M059J (cell line): ENCODE results near the gene ZNF697. TPM values are rescaled to one million over a fixed set of nuclear protein-coding genes. Genes with fewer than 3 reads are reported as not detected.
A peak's percentile ranks its signal among the peaks of the same experiment; 100 is the strongest.
"Not testable (repeated sequence)": the region's sequence is repeated elsewhere in the genome, so short reads cannot be mapped to it uniquely, and the experiment has no call there.

ENCODE experiments used
- DNase-seq: peaks from one replicate; pipeline ENCODE4 v3.0.0-alpha.2; 2012; ENCODE audit warnings: low read depth
- total RNA-seq: library from RNA; depleted of rRNA; stranded (reverse); fragments of >200 nt; shearing (Covaris generic); gene quantifications from 2 replicates; pipeline ENCODE4 v1.2.3, GENCODE V29; 2014

Gene ZNF697
- total RNA-seq, 1 experiment from 2014 or later, result 5.2 TPM

DNA sequence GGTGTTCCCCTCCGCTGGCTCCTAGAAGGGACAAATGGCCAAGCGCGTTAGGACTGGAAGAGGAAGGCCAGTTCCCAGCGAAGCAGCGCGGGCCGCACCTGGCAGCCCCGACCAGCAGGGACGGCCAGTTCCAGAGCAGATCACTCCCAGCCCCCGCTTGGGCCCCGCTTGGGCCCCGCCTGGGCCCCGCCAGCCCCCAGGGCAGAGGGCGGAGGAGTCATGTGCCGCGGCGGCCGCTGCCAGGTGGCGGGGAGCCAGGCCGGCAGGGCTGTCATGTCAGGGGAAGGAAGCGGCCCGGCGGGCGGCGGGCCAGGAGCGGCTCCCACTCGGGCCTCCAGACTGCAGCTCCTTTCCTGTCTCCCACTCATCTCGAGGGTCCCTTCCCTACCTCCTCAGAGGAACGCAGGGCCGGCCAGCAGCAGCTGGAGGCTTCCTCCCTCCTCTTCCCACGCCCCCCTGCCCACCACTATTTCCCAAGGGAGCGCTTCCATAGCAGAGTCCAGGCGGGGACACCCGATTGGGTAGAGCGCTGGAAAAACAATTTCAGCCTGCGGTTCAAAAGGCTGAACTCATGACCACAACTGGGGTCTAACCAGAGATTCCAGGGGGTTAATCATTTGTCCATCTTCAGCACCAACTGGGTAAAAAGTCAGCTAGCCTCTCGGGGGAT is 16.5 kb downstream of the ZNF697 start:
- peak; percentile 80 for DNase-seq

DNA sequence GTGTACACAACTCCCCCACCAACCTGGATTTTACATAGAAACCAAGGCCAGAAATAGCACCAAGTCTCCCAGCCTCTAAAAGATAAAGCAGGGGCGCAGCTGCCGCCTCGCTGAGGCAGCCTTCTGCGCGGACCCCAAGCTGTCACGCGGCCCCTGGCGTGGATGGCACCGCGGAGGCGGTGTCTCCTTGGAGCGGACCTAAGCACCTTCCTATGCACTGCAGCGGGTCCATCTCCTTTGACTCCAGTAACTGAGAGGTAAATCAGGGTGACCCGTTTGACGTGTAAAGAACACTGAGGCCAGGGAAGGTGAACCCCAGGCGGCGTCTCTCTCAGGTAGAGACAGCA is 17.0 kb downstream of the ZNF697 start:
- DNase-seq, result no peak

DNA sequence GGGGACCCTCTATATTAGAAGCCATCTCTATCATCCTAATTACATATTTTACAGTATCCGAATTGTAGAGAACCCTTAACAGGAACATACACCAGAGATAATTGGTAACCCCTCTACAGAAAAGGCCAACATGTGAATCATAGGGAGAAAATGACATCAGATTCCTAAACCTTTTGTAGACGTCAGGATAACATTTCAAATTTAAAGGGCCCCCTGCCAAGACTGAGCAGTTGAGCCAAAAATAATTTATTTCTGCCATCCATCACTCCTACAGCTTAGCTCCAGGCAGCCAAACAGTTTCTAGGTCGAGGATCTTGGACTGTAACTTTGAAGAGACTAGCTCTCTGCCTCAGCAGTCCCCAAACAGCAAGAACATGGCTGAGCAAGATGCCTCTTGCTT is 21.2 kb downstream of the ZNF697 start:
- DNase-seq, result peak; percentile 45

DNA sequence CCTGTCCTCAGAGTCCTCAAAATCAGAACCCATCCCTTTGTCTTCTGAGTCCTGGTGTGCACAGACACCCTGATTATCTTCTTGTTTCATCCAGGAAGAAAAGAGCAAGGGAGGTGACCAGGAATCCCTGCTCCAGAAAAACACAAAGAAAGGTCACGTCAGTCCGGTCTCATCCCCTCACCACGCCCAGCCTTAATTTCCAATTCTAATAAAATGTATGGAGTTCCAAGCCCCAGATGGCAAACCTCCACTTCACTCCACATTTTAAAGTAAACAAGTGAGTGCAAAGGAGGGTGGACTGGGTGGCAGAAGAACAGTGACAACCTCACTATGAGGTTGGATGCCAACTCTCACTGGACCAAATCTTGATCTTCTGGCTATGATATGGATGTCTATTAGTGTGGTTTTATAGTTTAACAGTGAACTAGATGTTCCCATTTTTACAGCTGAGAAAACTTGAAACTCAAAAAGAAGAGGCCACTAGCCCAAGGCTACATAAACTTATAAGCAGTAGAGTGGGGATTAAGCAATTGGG is 22.0 kb downstream of the ZNF697 start:
- no peak for DNase-seq

DNA sequence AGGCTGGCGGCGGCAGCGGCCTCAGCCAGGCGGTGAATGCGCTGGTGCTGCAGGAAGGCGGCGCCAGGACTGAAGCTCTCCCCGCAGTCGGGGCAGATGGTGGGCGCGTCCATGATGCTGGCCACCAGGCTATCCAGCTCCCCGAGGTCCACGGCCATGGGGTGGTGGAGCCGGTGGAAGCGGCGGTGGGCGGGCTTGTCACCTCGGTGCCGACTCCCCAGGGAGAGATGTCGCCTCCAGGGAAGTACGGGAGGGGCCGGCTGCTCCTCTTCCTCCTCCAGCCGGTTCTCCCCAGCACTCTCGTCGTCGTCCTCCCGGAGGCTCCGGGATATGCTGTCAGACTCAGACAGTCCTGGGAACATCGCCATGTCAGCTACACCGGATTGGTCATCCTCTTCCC is 24.4 kb downstream of the ZNF697 start:
- no peak for DNase-seq

DNA sequence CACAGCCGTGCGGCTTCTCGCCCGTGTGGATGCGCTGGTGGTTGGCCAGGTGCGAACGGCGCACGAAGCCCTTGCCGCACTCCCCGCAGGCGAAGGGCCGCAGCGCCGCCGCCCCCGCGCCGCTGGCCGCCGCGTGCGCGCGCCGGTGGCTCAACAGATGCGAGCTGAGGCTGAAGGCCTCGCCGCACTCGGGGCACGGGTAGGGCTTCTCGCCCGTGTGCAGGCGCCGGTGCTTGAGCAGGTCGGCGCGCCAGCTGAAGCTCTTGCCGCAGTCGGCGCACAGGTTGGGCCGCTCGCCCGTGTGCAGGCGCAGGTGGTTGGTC is 24.9 kb downstream of the ZNF697 start:
- no peak for DNase-seq

DNA sequence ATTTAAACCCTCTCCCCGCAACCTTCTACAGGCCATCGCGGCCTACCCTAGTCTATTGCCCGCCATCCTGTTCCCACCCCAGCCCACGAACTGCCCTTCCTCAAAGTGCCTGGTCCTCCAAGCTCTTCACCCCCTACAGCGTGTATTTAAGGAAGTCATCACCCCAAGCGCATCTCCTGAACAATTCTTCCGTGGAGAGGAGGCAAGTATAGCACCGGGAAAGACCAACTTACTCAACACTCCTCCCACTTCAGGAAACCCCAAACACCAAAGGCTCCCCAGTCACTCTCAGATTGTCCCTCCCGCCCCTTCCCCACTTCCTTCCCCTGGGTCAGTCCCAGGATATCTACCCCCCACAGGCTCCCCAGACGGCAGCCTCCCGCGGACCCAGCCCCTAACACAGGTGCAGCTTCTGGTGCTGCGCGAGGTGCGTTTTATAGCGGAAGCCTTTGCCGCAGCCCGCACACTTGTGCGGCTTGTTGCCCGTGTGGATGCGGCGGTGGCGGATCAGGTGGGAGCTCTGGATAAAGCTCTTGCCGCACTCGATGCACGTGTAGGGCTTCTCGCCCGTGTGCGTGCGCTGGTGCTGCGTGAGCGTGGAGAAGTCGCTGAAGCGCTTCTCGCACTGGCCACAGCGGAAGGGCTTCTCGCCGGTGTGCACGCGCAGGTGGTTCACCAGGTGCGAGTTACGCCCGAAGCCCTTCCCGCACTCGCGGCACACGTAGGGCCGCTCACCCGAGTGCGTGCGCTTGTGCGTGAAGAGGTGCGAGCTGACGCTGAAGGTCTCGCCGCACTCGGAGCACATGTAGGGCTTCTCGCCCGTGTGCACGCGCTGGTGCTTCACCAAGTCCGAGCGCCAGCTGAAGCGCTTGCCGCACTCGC is 25.5 kb downstream of the ZNF697 start:
- no peak for DNase-seq

DNA sequence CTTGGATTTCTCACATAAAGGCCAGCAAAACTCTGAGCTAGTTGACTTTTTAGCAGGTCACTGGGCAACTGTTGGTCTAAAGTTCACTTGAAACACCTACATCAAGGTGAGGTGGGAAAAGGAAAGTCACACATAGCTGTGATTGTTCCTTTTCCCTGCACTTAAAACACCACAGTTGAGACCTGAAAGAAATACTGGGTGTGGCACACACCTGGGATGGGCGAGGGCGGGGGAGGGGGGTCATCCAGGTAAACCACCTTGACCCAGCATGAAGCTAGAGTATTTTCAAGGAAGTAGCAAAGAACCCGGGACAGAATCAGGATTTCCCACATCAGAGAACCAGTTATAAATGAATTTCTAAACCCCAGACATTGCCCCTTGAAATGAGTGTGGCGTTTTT is 26.4 kb downstream of the ZNF697 start:
- no peak for DNase-seq

DNA sequence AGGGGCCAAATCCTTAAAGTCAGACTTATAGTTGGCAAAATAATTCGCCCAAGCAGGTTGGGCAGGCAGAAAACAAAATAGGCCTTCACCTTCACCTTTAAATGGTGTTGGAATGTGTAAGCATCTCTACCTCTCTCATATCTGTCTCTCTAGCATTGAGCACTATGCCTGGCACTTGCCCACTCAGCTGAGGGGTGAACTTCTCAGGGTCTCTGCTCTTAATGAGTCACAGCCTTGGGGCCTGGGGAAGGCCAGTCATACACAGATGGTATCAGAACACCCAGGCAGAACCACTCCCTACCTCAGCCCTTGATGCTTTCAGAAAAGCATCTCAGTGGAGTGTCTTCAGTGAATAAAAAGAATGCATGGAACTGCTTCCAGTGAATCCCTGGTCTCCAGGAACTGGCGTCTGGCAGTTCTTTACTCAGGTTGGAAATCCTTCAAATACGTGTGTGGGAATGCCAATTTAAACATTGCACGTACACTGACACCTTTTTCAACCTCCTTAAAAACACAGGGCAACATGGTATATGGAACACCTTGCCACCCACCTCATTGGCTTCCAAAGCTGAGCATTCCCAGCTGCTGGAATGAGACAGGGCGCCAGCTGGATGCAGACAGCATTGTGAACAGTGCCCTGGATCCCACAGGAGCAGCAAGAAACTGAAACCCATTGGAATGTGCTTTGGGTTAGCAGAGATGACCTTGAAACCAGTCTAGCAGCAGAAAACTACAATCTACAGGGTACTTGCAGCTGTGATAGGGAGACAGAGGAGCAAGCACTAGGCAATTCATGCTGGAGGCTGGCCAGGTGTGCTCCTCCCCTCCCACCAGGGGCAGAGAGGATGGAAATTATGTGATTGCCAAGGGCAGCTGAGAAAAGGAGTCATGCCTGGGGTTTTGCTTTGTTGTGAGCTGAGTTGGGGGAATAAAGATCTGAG is 30.0 kb downstream of the ZNF697 start:
- DNase-seq, result no peak

DNA sequence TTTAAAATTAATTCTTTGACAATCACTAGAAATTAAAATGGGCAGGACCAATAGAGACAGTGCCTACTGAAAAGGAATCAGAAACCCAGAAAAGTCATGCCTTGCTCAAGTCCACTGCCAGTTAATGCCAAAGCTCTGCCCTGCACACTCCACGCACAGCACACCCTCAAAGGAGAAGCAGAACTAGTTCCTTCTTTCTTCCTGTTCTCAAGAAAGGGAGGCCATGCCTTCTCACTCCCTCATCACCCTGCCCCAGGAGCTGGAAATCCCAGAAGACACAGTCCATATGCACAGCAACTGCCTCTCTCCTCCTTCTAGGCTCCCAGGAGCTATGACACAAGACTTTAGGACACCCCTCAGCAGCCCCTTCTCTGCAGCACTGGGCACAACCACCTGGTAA is 31.3 kb downstream of the ZNF697 start:
- not testable (repeated sequence) for DNase-seq

DNA sequence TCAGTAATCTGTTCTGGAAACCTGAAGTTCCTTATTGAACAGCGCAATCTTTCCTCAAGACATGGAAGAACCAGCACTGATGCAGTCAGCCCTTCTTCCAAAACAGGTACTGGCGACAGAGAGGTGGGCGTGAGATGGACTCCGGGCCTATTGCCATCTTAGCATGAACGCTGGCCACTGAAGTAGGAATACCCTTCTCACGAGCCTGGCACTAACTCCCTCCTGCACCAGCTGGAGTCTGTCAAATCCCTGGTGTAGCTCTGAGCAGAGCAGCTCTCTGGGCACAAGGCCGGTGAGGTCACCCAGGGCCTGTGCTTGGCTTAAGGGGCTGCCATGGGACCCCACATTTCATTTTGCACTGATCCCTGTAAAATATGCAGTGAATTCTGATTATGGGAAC is 33.0 kb downstream of the ZNF697 start:
- not testable (repeated sequence) for DNase-seq

DNA sequence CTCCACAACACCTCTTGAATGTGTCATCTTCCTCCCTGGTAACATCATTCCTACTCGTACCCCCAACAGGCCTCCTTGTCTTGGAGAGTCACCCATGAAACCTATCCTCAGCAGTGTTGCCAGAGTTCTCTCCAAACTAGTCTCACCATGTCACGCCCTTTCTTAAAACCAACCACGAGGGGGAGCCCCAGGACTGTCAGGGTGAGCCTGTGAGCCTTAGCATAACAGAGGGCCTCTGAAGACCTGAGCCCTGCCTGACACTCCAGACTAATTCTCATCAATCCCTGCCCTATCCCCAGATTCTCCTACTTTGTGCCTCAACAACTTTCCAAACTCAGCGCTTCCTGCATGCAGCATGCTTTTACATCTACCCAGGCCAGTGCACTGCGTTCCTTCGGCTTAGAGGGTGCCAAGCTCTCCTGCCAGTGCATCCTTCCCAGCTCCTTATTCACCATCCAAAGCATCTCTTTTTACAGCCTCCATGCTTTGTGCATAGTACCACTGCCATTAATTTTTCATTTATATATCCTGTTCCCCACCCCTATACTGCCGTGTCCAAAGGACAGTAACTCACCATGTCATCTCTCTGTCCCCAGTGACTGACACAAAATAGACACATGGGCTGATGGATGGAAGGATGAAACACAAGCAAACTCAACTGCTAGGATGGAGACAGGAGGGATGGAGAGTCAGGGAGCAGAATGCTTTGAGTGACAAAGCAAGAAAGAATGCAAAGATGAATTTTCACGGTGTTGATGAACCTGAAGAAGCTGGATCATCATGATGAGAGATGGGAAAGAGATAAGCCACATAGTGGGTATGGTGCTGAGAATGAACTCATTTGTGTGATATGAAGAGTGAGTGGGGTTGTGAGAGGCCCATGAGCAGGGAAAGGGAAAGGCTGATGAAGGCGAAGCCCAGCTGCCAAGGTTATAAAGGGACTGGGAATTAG is 34.0 kb downstream of the ZNF697 start:
- peak; percentile 85 for DNase-seq

DNA sequence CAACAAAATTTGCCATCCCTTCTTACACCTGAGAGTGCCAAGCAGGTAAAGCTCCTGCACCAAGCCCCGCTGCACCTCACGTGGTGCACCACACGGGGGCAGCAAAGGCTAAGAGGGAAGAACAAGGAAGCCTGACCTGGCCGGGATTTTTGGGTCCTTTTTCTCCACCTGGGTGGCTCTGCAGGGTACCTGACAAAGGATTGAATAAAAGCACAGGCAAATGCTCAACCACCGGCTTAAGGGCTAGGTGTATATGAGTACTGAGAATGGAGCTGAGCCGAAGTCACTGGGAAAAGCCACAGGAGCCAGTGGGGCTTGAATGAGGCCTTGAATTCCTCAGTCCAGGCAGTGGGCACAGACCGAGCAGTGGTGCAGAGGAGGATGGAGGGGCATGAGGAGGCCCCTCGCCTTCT is 36.4 kb downstream of the ZNF697 start:
- peak; percentile 56 for DNase-seq

DNA sequence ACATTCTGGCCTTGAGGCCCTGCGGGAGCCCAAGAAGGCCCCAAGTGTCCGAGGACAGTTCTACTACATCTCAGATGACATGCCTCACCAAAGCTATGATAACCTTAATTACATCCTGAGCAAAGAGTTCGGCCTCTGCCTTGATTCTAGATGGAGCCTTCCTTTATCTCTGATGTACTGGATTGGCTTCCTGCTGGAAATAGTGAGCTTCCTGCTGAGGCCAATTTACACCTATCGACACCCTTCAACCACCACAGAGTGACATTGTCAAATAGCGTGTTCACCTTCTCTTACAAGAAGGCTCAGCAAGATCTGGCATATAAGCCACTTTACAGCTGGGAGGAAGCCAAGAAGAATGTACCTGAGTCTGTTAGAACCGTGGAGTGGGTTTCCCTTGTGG is 39.2 kb downstream of the ZNF697 start:
- not testable (repeated sequence) for DNase-seq

DNA sequence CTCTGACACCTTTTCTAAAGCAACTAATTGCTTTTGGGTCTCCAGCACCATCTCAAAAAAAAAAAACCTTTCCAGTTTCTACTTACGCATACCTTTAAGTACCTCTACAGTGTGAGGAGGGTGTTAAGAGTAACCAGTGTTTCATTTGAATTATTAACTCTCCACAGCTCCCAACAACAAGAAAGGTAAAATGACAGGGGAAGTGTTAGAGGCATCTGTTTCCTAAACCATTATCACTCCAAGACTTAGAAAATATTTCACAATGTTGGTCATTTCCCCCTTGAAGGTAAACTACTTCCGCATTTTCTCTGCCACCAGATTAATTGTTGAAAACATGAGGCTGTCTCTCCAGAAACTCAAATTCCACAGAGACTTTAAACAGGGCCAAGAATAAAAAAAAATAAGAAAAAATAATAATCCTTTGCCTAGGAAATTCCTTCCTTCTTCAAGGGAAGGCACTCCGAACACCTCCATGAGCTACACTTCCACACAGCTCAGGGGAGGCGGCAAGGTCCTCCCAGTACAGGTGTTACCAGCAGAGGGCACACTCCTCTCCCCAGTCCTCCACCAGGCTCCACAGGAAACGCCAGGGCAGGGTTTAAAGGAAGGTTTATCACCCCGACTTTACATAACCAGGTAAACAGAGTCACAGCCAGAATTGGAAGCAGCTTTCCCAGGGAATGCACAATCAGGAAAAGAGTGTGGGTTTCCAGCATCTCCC is 40.8 kb downstream of the ZNF697 start:
- DNase-seq, result not testable (repeated sequence)

DNA sequence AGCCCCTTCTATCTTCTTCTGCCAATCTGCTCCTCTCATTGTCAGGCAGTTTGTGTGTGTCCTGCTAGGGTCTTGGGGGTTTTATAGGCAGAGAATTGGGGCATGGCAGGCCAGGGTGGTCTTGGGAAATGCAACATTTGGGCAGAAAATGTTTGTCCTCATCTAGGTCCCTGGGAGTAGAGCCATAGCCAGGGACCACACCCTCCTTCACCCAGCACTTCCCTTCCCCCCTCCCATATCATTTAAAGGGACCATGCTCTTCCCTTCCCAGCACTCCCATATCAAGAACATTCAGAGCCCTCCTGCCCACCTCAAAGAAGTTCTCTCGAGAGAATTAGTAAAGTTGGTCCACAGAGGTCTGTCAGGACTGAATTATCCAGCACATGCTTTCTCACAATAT is 41.7 kb downstream of the ZNF697 start:
- DNase-seq, result no peak

DNA sequence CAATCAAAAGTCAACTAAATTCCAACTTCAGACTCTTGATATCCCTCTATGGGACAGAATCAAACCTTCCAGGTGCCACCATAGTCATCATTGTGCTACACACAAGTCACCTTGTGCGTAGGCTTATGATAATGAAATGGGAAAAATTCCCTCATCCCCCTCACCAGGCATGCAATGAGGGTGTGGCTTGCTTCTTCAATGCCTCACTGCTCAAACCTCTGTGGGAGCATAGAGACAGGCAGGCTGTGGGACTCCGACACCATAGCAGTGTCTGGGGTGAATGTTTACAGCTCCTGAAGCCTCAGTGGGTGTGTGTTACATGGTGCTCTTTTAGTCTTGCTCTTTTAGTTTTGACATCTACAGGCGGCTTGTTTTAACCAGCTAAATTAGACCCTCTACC is 42.4 kb downstream of the ZNF697 start:
- no peak for DNase-seq

DNA sequence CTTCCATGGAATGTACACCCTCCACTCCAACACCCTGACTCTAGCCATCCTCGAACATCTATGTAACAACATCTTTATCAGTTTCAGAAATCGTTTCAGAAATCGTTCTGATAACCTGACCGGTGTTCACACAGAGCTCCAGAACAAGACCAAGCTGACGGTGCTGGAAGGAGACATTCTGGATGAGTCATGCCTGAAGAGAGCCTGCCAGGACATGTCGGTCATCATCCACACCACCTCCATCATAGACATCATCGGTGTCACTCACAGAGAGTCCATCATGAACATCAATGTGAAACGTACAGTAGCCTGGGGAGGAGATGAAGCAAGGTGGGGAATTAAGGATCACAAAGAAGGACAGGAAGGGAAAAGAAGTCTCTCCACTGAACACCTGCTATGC is 43.0 kb downstream of the ZNF697 start:
- not testable (repeated sequence) for DNase-seq

DNA sequence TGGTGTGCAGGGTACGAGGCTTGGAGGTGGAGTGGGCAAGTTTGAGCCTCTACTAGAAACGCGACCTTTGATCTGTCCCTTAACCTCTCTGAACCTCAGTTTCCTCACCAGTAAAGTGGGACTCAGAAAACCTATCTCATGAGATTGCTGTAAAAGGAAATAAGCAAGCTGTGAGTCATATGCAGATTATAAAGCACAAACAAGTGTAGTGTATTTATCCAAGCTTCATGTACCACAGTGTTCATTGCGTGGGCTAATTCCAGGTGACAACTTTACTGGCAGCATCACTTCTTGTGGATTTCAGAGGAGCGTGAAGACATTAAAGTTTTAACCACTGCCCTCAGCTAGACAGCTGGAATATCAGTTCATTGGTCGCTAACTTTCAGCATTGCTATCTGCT is 44.4 kb downstream of the ZNF697 start:
- DNase-seq, result peak; percentile 34

DNA sequence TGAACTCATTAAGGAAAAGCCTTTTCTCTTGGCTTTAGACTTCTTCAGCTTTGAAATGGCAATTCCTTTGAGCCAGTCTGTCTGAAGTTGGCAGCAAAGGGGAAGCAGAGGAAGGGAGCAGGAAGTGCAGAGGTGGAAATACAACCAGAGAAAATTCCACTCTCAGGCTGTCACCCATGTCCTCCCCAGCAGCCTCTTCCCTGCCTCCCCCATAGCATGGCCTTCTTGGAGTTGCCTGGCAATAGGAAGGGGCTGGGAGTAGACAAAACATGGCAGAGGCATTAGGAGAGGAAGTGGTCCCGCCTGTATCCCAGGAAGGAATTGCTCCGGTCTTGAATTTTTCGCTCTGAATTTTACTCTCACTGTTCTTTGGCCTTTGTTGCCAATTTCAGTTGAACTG is 44.8 kb downstream of the ZNF697 start:
- not testable (repeated sequence) for DNase-seq
